Measurements from ENCODE around the gene KLHL7. TPM values are rescaled to one million over a fixed set of nuclear protein-coding genes. Genes with fewer than 3 reads are reported as not detected.

KLHL7 gene
- total and polyA plus RNA-seq, 9 of the 15 experiments (the other 6 are each of a cell fraction or from before 2014, with no cell fraction given) = 4.2 to 63.1 (median 32.3) TPM

- FAIRE-seq = peak; percentile 15
- H3K79me2 ChIP-seq (ENCODE audit: control insufficient read depth, insufficient read depth, low read length) = no peaks in the 10 kb centered on the region
Measured at GRCh38 chr7:23093546-23093945, 12.0 kb upstream of the KLHL7 start.

More at GRCh38 chr7:23093546-23093945, 12.0 kb upstream of the KLHL7 start:
- H3K9me3 ChIP-seq (replicated peaks; ENCODE audit: control insufficient read depth, insufficient read depth, low read depth, low read length) = no peaks in the 10 kb centered on the region; the same call in none of the 2 replicates
- H3K9ac ChIP-seq (ENCODE audit: insufficient read depth in 1 of 2, low read depth in 2 of 2, low read length in 2 of 2) = no peak overlapping the region
- in situ Hi-C loops (cut with MboI) = no loop called here
- TF ChIP-seq RERE (CRISPR knock-in tag; IDR thresholded peaks at IDR 0.05; ENCODE audit: borderline replicate concordance) (no peak), ZNF311 (CRISPR knock-in tag; IDR thresholded peaks at IDR 0.05) (no peak), MEF2A (IDR thresholded peaks at IDR 0.05; ENCODE audit: control insufficient read depth, low read depth, low read length) (no peak), ZNF507 (tag; conservative IDR thresholded peaks at IDR 0.05) (no peak), KAT7 (CRISPR knock-in tag; IDR thresholded peaks at IDR 0.05; ENCODE audit: borderline replicate concordance) (no peak), MLX (CRISPR knock-in tag; conservative IDR thresholded peaks at IDR 0.05) (no peak), SRSF1 (IDR thresholded peaks at IDR 0.05; ENCODE audit: low read depth, low read length) (no peak), BRF1 (IDR thresholded peaks at IDR 0.05; ENCODE audit: borderline replicate concordance, extremely low read depth, insufficient read length) (no peak), ZNF41 (CRISPR knock-in tag; conservative IDR thresholded peaks at IDR 0.05) (no peak), SAFB2 (IDR thresholded peaks at IDR 0.05; ENCODE audit: borderline replicate concordance, low read depth, low read length, severe bottlenecking) (no peak)
- intact Hi-C loops (cut with micrococcal nuclease) = no loop called here
- peaks cover 0 to 3% of the 10 kb centered on the region in 2 experiments; a peak in 1 of 5 replicates for H3K4me1 ChIP-seq (replicated peaks in 1 of 2; ENCODE audit: control insufficient read depth in 2 of 2, insufficient read depth in 2 of 2, low read length in 2 of 2)
- H3K4me2 ChIP-seq (ENCODE audit: insufficient read depth, low read length) = no peak overlapping the region
- no peaks in the 10 kb centered on the region for H4K20me1 ChIP-seq (replicated peaks; ENCODE audit: control insufficient read depth, insufficient read depth, low read length)
- WGBS (ENCODE audit: insufficient coverage, low coverage, missing lambda C conversion rate) = 0% methylated on average over 1 of the region's 1 CpG
- no TSS peak for BruUV-seq (replicated peaks)
- ChIA-PET POLR2A (no interaction called here), CTCF (ENCODE audit: low intra/inter-chr PET ratio) (no interaction called here)
- DNase-seq (ENCODE audit: extremely low read depth in 1 of 4, low spot score in 3 of 4) (no peak), ATAC-seq (no peak)
- H3K4me3 ChIP-seq = no peak overlapping the region
- H3K9me1 ChIP-seq (ENCODE audit: control insufficient read depth, insufficient read depth, low read length) = no peaks in the 10 kb centered on the region
- no peak overlapping the region for H3K27ac ChIP-seq (ENCODE audit: extremely low read depth, low read depth, low read length)
- no peak overlapping the region for H2AFZ ChIP-seq (ENCODE audit: low read depth, low read length)
- H3K27me3 ChIP-seq (ENCODE audit: control insufficient read depth in 2 of 2, insufficient read depth in 2 of 2, low read length in 2 of 2) = no peaks in the 10 kb centered on the region
- no peaks in the 10 kb centered on the region for H3K36me3 ChIP-seq (ENCODE audit: control insufficient read depth, insufficient read depth, low read length)

Measured in K562 (cell line).